ENCODE measurements around the gene LCK. TPM values are rescaled to one million over a fixed set of nuclear protein-coding genes. Genes with fewer than 3 reads are reported as not detected.

LCK gene
- total RNA-seq, 1 experiment from 2014 or later: 0.57 TPM

DNA sequence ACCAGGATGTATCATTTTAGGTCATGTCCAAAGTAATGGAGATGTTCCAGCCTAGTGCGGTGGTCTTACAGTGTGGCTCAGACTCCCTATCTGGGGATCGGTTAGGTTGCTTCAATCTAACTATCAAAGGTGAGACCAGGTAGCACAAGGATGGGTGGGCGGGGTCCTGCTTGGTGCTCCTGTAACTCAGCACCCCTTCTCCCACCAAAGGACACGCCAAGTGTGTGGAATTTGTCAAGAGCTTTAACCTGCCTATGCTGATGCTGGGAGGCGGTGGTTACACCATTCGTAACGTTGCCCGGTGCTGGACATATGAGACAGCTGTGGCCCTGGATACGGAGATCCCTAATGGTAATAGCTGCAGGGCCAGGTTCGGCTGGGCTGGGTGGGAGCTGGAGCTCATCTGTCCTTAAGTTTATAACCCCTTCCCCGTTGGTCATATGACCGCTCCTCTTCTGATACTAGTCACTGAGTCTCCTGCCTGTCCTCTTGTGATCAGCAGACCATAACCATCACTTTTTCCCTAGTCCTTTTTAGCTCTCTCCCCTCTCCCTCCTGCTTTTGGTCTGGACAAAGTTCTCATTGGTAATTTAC is 79.6 kb downstream of the LCK start:
- Histone ChIP-seq H3K4me3 (ENCODE audit: low read depth in 2 of 2, low read length in 2 of 2) (no peak overlapping the region), H3K4me1 (ENCODE audit: control insufficient read depth, insufficient read depth, low read length) (peaks cover 21% of the 10 kb centered on the region), H3K27me3 (ENCODE audit: control insufficient read depth, insufficient read depth, low read length) (no peaks in the 10 kb centered on the region), H3K27ac (ENCODE audit: low read length) (no peak overlapping the region), H3K36me3 (ENCODE audit: control insufficient read depth, insufficient read depth, low read length) (peaks cover 35% of the 10 kb centered on the region), H3K9me3 (ENCODE audit: control insufficient read depth, insufficient read depth, low read depth, low read length) (no peaks in the 10 kb centered on the region)
- in situ Hi-C loops (cut with HindIII; ENCODE audit: low pct_unique_long_range_greater_than_20kb, low sequenced_read_pairs): no loop called here
- DNase-seq (ENCODE audit: low read depth, low spot score) (no peak), ATAC-seq (no peak)
- ChIA-PET CTCF (interaction anchor here (0.5 kb wide), 1 partner anchor 115 kb away, joined by 3 read pairs; no protein-coding TSS in a partner anchor), POLR2A (no interaction called here)
- intact Hi-C loops (cut with micrococcal nuclease; ENCODE audit: unreplicated experiment): no loop called here
- TF ChIP-seq TCF7L2 (IDR thresholded peaks at IDR 0.05; ENCODE audit: low read depth, low read length) (no peak), SIN3A (IDR thresholded peaks at IDR 0.05; ENCODE audit: borderline replicate concordance, insufficient read depth, low read depth, low read length) (no peak), POLR2AphosphoS5 (IDR thresholded peaks at IDR 0.05; ENCODE audit: low read depth, low read length) (no peak)
- TF ChIP-seq, protein P1, sequence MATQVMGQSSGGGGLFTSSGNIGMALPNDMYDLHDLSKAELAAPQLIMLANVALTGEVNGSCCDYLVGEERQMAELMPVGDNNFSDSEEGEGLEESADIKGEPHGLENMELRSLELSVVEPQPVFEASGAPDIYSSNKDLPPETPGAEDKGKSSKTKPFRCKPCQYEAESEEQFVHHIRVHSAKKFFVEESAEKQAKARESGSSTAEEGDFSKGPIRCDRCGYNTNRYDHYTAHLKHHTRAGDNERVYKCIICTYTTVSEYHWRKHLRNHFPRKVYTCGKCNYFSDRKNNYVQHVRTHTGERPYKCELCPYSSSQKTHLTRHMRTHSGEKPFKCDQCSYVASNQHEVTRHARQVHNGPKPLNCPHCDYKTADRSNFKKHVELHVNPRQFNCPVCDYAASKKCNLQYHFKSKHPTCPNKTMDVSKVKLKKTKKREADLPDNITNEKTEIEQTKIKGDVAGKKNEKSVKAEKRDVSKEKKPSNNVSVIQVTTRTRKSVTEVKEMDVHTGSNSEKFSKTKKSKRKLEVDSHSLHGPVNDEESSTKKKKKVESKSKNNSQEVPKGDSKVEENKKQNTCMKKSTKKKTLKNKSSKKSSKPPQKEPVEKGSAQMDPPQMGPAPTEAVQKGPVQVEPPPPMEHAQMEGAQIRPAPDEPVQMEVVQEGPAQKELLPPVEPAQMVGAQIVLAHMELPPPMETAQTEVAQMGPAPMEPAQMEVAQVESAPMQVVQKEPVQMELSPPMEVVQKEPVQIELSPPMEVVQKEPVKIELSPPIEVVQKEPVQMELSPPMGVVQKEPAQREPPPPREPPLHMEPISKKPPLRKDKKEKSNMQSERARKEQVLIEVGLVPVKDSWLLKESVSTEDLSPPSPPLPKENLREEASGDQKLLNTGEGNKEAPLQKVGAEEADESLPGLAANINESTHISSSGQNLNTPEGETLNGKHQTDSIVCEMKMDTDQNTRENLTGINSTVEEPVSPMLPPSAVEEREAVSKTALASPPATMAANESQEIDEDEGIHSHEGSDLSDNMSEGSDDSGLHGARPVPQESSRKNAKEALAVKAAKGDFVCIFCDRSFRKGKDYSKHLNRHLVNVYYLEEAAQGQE (IDR thresholded peaks at IDR 0.05; ENCODE audit: insufficient read depth in 1 of 2, low read depth in 2 of 2, low read length in 1 of 2): no peak
- TF ChIP-seq, protein P2, sequence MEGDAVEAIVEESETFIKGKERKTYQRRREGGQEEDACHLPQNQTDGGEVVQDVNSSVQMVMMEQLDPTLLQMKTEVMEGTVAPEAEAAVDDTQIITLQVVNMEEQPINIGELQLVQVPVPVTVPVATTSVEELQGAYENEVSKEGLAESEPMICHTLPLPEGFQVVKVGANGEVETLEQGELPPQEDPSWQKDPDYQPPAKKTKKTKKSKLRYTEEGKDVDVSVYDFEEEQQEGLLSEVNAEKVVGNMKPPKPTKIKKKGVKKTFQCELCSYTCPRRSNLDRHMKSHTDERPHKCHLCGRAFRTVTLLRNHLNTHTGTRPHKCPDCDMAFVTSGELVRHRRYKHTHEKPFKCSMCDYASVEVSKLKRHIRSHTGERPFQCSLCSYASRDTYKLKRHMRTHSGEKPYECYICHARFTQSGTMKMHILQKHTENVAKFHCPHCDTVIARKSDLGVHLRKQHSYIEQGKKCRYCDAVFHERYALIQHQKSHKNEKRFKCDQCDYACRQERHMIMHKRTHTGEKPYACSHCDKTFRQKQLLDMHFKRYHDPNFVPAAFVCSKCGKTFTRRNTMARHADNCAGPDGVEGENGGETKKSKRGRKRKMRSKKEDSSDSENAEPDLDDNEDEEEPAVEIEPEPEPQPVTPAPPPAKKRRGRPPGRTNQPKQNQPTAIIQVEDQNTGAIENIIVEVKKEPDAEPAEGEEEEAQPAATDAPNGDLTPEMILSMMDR (IDR thresholded peaks at IDR 0.05): no peak
- BruUV-seq (replicated peaks): no TSS peak

DNA sequence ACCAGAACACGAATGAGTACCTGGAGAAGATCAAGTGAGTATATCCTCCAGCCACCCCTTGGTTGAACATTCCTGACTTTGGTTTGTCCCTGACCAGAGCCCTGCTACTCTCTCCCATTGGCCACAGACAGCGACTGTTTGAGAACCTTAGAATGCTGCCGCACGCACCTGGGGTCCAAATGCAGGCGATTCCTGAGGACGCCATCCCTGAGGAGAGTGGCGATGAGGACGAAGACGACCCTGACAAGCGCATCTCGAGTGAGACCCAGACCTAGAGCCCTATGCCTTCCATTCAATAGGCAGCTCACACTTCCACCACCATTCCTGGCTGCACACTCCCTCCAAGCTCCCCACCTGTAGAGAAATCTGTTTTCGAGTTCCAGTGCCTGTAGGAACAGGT is 80.5 kb downstream of the LCK start:
- Histone ChIP-seq H3K9me3 (ENCODE audit: control insufficient read depth, insufficient read depth, low read depth, low read length) (no peaks in the 10 kb centered on the region), H3K27ac (ENCODE audit: low read length) (no peak overlapping the region), H3K4me1 (ENCODE audit: control insufficient read depth, insufficient read depth, low read length) (peaks cover 22% of the 10 kb centered on the region), H3K27me3 (ENCODE audit: control insufficient read depth, insufficient read depth, low read length) (no peaks in the 10 kb centered on the region), H3K36me3 (ENCODE audit: control insufficient read depth, insufficient read depth, low read length) (peaks cover 32% of the 10 kb centered on the region), H3K4me3 (ENCODE audit: low read depth in 2 of 2, low read length in 2 of 2) (no peak overlapping the region)
- in situ Hi-C loops (cut with HindIII; ENCODE audit: low pct_unique_long_range_greater_than_20kb, low sequenced_read_pairs): no loop called here
- ChIA-PET POLR2A (interaction anchor here (0.6 kb wide), 1 partner anchor 118 kb away, joined by 16 read pairs; no protein-coding TSS in a partner anchor), CTCF (interaction anchor here (0.5 kb wide), 1 partner anchor 112 kb away, joined by 7 read pairs; no protein-coding TSS in a partner anchor)
- DNase-seq (ENCODE audit: low read depth, low spot score) (no peak), ATAC-seq (no peak)
- BruUV-seq (replicated peaks): no TSS peak
- TF ChIP-seq, protein P1 (IDR thresholded peaks at IDR 0.05; ENCODE audit: insufficient read depth in 1 of 2, low read depth in 2 of 2, low read length in 1 of 2): no peak
- no peak for TF ChIP-seq POLR2AphosphoS5 (IDR thresholded peaks at IDR 0.05; ENCODE audit: low read depth, low read length)
- TF ChIP-seq SIN3A (IDR thresholded peaks at IDR 0.05; ENCODE audit: borderline replicate concordance, insufficient read depth, low read depth, low read length): no peak
- TF ChIP-seq, protein P2 (IDR thresholded peaks at IDR 0.05): no peak
- no peak for TF ChIP-seq TCF7L2 (IDR thresholded peaks at IDR 0.05; ENCODE audit: low read depth, low read length)
- intact Hi-C loops (cut with micrococcal nuclease; ENCODE audit: unreplicated experiment): no loop called here

All from Panc1 (cell line).